Sigmoid colon (tissue), 4 donors: ENCODE data around the gene FGD5.

Experiments used
- CTCF ChIP-seq, 4 experiments: fragments of 450-650 bp in 3 of 4; fragments of 200-600 bp in 1 of 4; IDR thresholded peaks; one replicate each; pipeline ENCODE4 v1.5.1; 2016 to 2019; ENCODE audit warnings: antibody characterized with exemption in 4 of 4, mild to moderate bottlenecking in 3 of 4, moderate library complexity in 2 of 4
- EP300 ChIP-seq, 4 donors: sonication (generic); formaldehyde crosslinking; IDR thresholded peaks; one replicate each; pipeline ENCODE4 v1.6.1; 2017; ENCODE audit warnings: antibody characterized with exemption in 4 of 4
- POLR2A ChIP-seq, 2 donors: fragments of 450-650 bp; IDR thresholded peaks; one replicate each; pipeline ENCODE4 v1.6.1; 2016; ENCODE audit warnings: antibody characterized with exemption in 2 of 2, mild to moderate bottlenecking in 2 of 2, moderate library complexity in 2 of 2
- POLR2AphosphoS5 ChIP-seq, 4 donors: sonication (generic); formaldehyde crosslinking; IDR thresholded peaks; one replicate each; pipeline ENCODE4 v1.6.1; 2017; ENCODE audit warnings: antibody characterized with exemption in 4 of 4

GRCh38 chr3:14811684-14812083, 7.1 kb upstream of the FGD5 start:
- TF ChIP-seq CTCF (IDR thresholded peaks at IDR 0.05) (no peak), EP300 (IDR thresholded peaks at IDR 0.05) (no peak), POLR2A (IDR thresholded peaks at IDR 0.05) (no peak), POLR2AphosphoS5 (IDR thresholded peaks at IDR 0.05) (no peak)
